H9 (cell line): ENCODE data around the gene RASSF3. TPM values are rescaled to one million over a fixed set of nuclear protein-coding genes. Genes with fewer than 3 reads are reported as not detected.

ENCODE experiments used
- DNase-seq: peaks from one replicate; pipeline ENCODE4 v3.0.0-alpha.2; 2017
- H2AFZ ChIP-seq: one replicate; pipeline ENCODE4 v1.6.1; 2013; ENCODE audit warnings: mild to moderate bottlenecking, low read length, control low read depth, moderate library complexity
- H2AK5ac ChIP-seq: 2 replicates; pipeline ENCODE4 v1.6.1; 2013; ENCODE audit warnings: low read length, control low read depth, mixed read lengths; ENCODE audit not compliant: insufficient read length
- H2BK120ac ChIP-seq: one replicate; pipeline ENCODE4 v1.6.1; 2013; ENCODE audit warnings: low read depth, mild to moderate bottlenecking, low read length, control low read depth, inconsistent platforms; ENCODE audit not compliant: poor library complexity, severe bottlenecking
- H2BK12ac ChIP-seq: 2 replicates; pipeline ENCODE4 v1.6.1; 2013; ENCODE audit warnings: low read length, control low read depth, mixed read lengths, low read depth; ENCODE audit not compliant: insufficient read length
- H2BK15ac ChIP-seq: 2 replicates; pipeline ENCODE4 v1.6.1; 2013; ENCODE audit warnings: low read depth, low read length, control low read depth
- H2BK20ac ChIP-seq: one replicate; pipeline ENCODE4 v1.6.1; 2013; ENCODE audit warnings: low read depth, mild to moderate bottlenecking, low read length, control low read depth, inconsistent platforms; ENCODE audit not compliant: poor library complexity, severe bottlenecking
- H2BK5ac ChIP-seq: 2 replicates; pipeline ENCODE4 v1.6.1; 2013; ENCODE audit warnings: low read length, control low read depth, mixed read lengths; ENCODE audit not compliant: insufficient read length
- H3K14ac ChIP-seq: 2 replicates; pipeline ENCODE4 v1.6.1; 2013; ENCODE audit warnings: low read length, control low read depth; ENCODE audit not compliant: insufficient read depth
- H3K18ac ChIP-seq: 2 replicates; pipeline ENCODE4 v1.6.1; 2013; ENCODE audit warnings: low read depth, mild to moderate bottlenecking, mixed read lengths, low read length, control low read depth; ENCODE audit not compliant: insufficient read length
- H3K23ac ChIP-seq: 2 replicates; pipeline ENCODE4 v1.6.1; 2013; ENCODE audit warnings: low read length, control low read depth, mixed read lengths, low read depth; ENCODE audit not compliant: insufficient read length
- H3K23me2 ChIP-seq: 2 replicates; pipeline ENCODE4 v1.6.1; 2013; ENCODE audit warnings: low read depth, mild to moderate bottlenecking, mixed read lengths, low read length, control low read depth; ENCODE audit not compliant: insufficient read length, poor library complexity, severe bottlenecking
- H3K27ac ChIP-seq: 2 replicates; pipeline ENCODE4 v1.5.1; 2013; ENCODE audit warnings: low read length, control low read depth, mixed read lengths, low read depth; ENCODE audit not compliant: insufficient read length
- H3K27me3 ChIP-seq: 2 replicates; pipeline ENCODE4 v1.6.1; 2013; ENCODE audit warnings: low read length, control low read depth, inconsistent platforms; ENCODE audit not compliant: insufficient read depth
- H3K4ac ChIP-seq: 2 replicates; pipeline ENCODE4 v1.6.1; 2013; ENCODE audit warnings: low read depth, mild to moderate bottlenecking, control low read depth, inconsistent platforms, low read length, moderate library complexity
- H3K4me1 ChIP-seq: 2 replicates; pipeline ENCODE4 v1.6.1; 2013; ENCODE audit warnings: low read length, control low read depth, inconsistent platforms; ENCODE audit not compliant: insufficient read depth
- H3K4me2 ChIP-seq: 2 replicates; pipeline ENCODE4 v1.6.1; 2013; ENCODE audit warnings: low read length, control low read depth, mixed read lengths; ENCODE audit not compliant: insufficient read length, insufficient read depth
- H3K56ac ChIP-seq: 2 replicates; pipeline ENCODE4 v1.6.1; 2013; ENCODE audit warnings: low read depth, mild to moderate bottlenecking, mixed read lengths, low read length, control low read depth; ENCODE audit not compliant: insufficient read length
- H3K79me1 ChIP-seq: 2 replicates; pipeline ENCODE4 v1.6.1; 2013; ENCODE audit warnings: low read depth, mild to moderate bottlenecking, moderate library complexity, low read length, control low read depth, inconsistent platforms; ENCODE audit not compliant: insufficient read depth, poor library complexity, severe bottlenecking
- H3K79me2 ChIP-seq: 2 replicates; pipeline ENCODE4 v1.6.1; 2013; ENCODE audit warnings: low read length, control low read depth, inconsistent platforms; ENCODE audit not compliant: insufficient read depth
- H3K9ac ChIP-seq: 2 replicates; pipeline ENCODE4 v1.6.1; 2013; ENCODE audit warnings: low read length, control low read depth, mixed read lengths; ENCODE audit not compliant: insufficient read length; ENCODE audit errors: extremely low read depth
- H3K9me3 ChIP-seq: one replicate; pipeline ENCODE4 v1.6.1; 2013; ENCODE audit warnings: low read depth, low read length, inconsistent platforms; ENCODE audit not compliant: control insufficient read depth
- H3T11ph ChIP-seq: one replicate; pipeline ENCODE4 v1.6.1; 2013; ENCODE audit warnings: mild to moderate bottlenecking, low read length, control low read depth, inconsistent platforms
- H4K20me1 ChIP-seq: one replicate; pipeline ENCODE4 v1.6.1; 2013; ENCODE audit not compliant: control insufficient read depth, insufficient read length, insufficient read depth
- H4K5ac ChIP-seq: 2 replicates; pipeline ENCODE4 v1.6.1; 2013; ENCODE audit warnings: low read depth, mild to moderate bottlenecking, mixed read lengths, low read length, control low read depth; ENCODE audit not compliant: insufficient read length
- H4K8ac ChIP-seq: replicated peaks from 2 replicates; pipeline ENCODE4 v1.6.1; 2013; ENCODE audit warnings: low read length, control low read depth, mixed read lengths, low read depth; ENCODE audit not compliant: insufficient read length
- H4K91ac ChIP-seq: 2 replicates; pipeline ENCODE4 v1.6.1; 2013; ENCODE audit warnings: low read depth, mild to moderate bottlenecking, moderate library complexity, mixed read lengths, low read length, control low read depth; ENCODE audit not compliant: insufficient read length
- H3K27ac Mint-ChIP-seq, 3 experiments: 2 replicates in 2 of 3; 3 replicates in 1 of 3; pipeline ENCODE4 v1.8.0; 2020 to 2021; ENCODE audit warnings: mixed read lengths in 3 of 3, mild to moderate bottlenecking in 1 of 3, moderate library complexity in 1 of 3
- H3K27me3 Mint-ChIP-seq: 2 replicates; pipeline ENCODE4 v1.8.0; 2021; ENCODE audit warnings: low read depth, mild to moderate bottlenecking, moderate library complexity, mixed read lengths
- H3K36me3 Mint-ChIP-seq, 3 experiments: 2 replicates in 2 of 3; 3 replicates in 1 of 3; pipeline ENCODE4 v1.8.0; 2020 to 2021; ENCODE audit warnings: low read depth in 3 of 3, mixed read lengths in 3 of 3; ENCODE audit not compliant: insufficient read depth in 1 of 3
- H3K4me1 Mint-ChIP-seq, 2 experiments: 2 replicates each; pipeline ENCODE4 v1.8.0; 2020; ENCODE audit warnings: mixed read lengths in 2 of 2
- H3K4me3 Mint-ChIP-seq, 2 experiments: 2 replicates in 1 of 2; 3 replicates in 1 of 2; pipeline ENCODE4 v1.8.0; 2020 to 2021; ENCODE audit warnings: mild to moderate bottlenecking in 2 of 2, mixed read lengths in 2 of 2, moderate library complexity in 1 of 2
- H3K9me3 Mint-ChIP-seq, 2 experiments: 2 replicates in 1 of 2; 3 replicates in 1 of 2; pipeline ENCODE4 v1.8.0; 2020; ENCODE audit warnings: mild to moderate bottlenecking in 2 of 2, mixed read lengths in 2 of 2, moderate library complexity in 1 of 2
- WGBS: extraction: QIAGEN DNeasy Blood & Tissue Kit; methylation state at CpG from one replicate; pipeline ENCODE4 v1.1.7; 2013; ENCODE audit warnings: missing lambda C conversion rate, low lambda C conversion rate, mixed read lengths; ENCODE audit not compliant: insufficient read length; ENCODE audit errors: extremely low coverage; 5-methylcytosine and 5-hydroxymethylcytosine counted together
- total RNA-seq: library from RNA; stranded (reverse); gene quantifications from 2 replicates; pipeline ENCODE4 v1.2.1, GENCODE V29; 2021
- TF ChIP-seq, protein P1 (sequence below): fragments of 200-600 bp; sonication (generic); conservative IDR thresholded peaks from 3 replicates; pipeline ENCODE4 v1.8.0; 2021; ENCODE audit warnings: antibody characterized with exemption, mild to moderate bottlenecking

The RASSF3 gene
- total RNA-seq, 1 experiment from 2014 or later, result 45.1 TPM

DNA sequence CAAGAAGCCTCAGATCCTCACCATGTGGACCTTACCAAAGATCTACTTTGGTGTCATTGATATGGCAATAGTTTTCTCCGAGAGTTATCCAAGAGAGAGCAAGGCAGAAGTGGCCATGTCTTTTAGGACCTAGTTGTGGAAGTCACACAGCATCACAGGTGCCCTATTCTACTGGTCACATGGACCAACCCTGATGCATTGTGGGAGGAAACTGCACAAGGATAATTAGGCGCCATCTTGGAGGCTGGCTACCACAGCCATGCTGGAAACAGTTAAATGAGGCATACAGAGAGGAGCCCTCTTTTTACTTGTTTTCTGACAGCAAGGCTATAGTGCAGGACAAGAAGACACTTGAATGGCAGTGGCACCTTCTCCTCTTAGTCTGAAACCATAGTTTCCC, 99.1 kb downstream of the RASSF3 start:
- no peak for DNase-seq
- Histone ChIP-seq H3K4me2 (no peak overlapping the region), H2AFZ (no peak overlapping the region), H3K9ac (no peak overlapping the region), H3K79me2 (no peaks in the 10 kb centered on the region), H3K27ac (no peak overlapping the region), H2BK120ac (no peak overlapping the region), H3K18ac (no peak overlapping the region), H3K4ac (no peak overlapping the region), H4K20me1 (no peaks in the 10 kb centered on the region), H3K56ac (no peak overlapping the region), H3K27me3 (no peaks in the 10 kb centered on the region), H2BK20ac (no peak overlapping the region), H4K8ac (no peak overlapping the region), H2AK5ac (no peak overlapping the region), H3K14ac (no peak overlapping the region), H2BK15ac (no peak overlapping the region), H3T11ph (no peak overlapping the region), H2BK12ac (no peak overlapping the region), H3K23ac (no peak overlapping the region), H4K91ac (no peak overlapping the region), H2BK5ac (no peak overlapping the region), H3K9me3 (no peaks in the 10 kb centered on the region), H4K5ac (no peak overlapping the region), H3K4me1 (no peaks in the 10 kb centered on the region), H3K79me1 (no peaks in the 10 kb centered on the region), H3K23me2 (no peaks in the 10 kb centered on the region)
- TF ChIP-seq, protein P1, sequence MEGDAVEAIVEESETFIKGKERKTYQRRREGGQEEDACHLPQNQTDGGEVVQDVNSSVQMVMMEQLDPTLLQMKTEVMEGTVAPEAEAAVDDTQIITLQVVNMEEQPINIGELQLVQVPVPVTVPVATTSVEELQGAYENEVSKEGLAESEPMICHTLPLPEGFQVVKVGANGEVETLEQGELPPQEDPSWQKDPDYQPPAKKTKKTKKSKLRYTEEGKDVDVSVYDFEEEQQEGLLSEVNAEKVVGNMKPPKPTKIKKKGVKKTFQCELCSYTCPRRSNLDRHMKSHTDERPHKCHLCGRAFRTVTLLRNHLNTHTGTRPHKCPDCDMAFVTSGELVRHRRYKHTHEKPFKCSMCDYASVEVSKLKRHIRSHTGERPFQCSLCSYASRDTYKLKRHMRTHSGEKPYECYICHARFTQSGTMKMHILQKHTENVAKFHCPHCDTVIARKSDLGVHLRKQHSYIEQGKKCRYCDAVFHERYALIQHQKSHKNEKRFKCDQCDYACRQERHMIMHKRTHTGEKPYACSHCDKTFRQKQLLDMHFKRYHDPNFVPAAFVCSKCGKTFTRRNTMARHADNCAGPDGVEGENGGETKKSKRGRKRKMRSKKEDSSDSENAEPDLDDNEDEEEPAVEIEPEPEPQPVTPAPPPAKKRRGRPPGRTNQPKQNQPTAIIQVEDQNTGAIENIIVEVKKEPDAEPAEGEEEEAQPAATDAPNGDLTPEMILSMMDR, result no peak
- H3K36me3 Mint-ChIP-seq, result peaks cover 0 to 3% (median 1%) of the 10 kb centered on the region in 3 experiments; a peak in 4 of 7 replicates
- no peaks in the 10 kb centered on the region for H3K27me3 Mint-ChIP-seq
- H3K27ac Mint-ChIP-seq, result no peak overlapping the region
- no CpG with 5 or more reads among the region's 2 CpGs for WGBS
- no peaks in the 10 kb centered on the region for H3K4me1 Mint-ChIP-seq
- no peaks in the 10 kb centered on the region for H3K9me3 Mint-ChIP-seq
- H3K4me3 Mint-ChIP-seq, result no peak overlapping the region
